Mammary microvascular endothelial cell (primary cell): Measurements from ENCODE around the gene RPS6KA3. TPM values are rescaled to one million over a fixed set of nuclear protein-coding genes. Genes with fewer than 3 reads are reported as not detected.

Experiments
- total RNA-seq: library from RNA; depleted of rRNA; stranded (reverse); fragments of >200 nt; gene quantifications from 2 replicates; pipeline ENCODE4 v1.2.3, GENCODE V29; 2015

Gene RPS6KA3
- 63.8 and 68.8 TPM in 2 replicates for total RNA-seq

DNA sequence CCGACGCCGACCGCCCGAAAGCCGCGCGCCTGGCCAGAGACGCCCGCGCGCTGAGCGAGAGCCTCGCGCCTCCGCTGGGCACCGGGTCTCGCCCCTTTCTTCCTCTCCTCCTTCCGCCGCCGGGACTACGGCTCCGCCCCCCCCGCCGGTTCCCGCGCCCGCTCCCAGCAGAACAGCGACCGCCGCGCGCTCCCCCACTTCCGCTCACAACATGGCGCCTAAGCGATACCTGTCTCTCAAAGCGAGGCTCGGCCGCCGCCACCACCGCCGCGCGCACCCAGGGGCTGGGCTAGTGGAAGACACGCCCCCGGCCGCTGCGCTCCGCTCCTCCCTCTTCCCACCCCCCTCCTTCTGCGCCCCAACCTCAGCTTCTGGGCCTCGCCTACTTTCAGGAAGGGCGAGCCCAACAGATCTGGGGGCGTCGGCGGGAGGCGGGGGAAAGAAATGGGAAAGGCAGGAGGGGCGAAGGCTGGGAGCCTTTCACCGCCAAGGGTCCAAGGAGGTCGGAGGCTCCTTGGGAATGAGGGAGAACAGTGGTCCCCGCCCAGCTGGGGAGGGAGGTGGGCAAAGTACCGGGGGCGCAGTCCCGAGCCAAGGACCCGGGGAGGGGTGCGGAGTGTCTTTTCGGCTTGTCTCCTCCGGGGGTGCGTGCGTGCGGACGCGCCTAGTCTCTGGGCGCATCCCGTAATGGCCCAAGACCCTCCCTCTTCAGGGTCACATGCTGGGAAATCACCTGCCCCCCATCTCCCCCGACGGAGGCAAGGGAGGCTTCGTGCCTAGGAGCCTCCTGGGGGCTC, at the start of gene RPS6KA3:
Gene RPS6KA3, minus strand, starts transcription at position 100 of the 797 bp plus-strand sequence. CDS start 277 bp downstream, outside the sequence.

GRCh38 chrX:20141281-20142220, 125.2 kb downstream of the RPS6KA3 start, which contains the start of gene EIF1AX:
TSS of gene EIF1AX (minus strand) at chrX:20141838. CDS start at chrX:20141640, 198 bp downstream.

GRCh38 chrX:20116577-20117240, 150.0 kb downstream of the RPS6KA3 start, which contains the start of gene MAP7D2:
TSS of gene MAP7D2 (minus strand) at chrX:20116907. CDS start at chrX:20116879, 28 bp downstream.

Other genes starting within 250 kb of the RPS6KA3 start
- 0.30 and 0.40 TPM in 2 replicates for gene MAP7D2, start 150.0 kb downstream of the RPS6KA3 start, total RNA-seq
- gene EIF1AX, start 125.1 kb downstream of the RPS6KA3 start, total RNA-seq = 81.2 and 85.7 TPM in 2 replicates